Esophagus (tissue), 2 donors: ENCODE measurements around the gene MED27. TPM values are rescaled to one million over a fixed set of nuclear protein-coding genes. Genes with fewer than 3 reads are reported as not detected.

Experiments
- H3K27ac ChIP-seq, 2 donors: one replicate each; pipeline ENCODE4 v1.5.1; 2013; ENCODE audit warnings: low read depth in 2 of 2, mild to moderate bottlenecking in 2 of 2, inconsistent platforms in 1 of 2, low read length in 1 of 2, moderate library complexity in 1 of 2
- H3K27me3 ChIP-seq, 2 donors: one replicate each; pipeline ENCODE4 v1.6.1; 2013; ENCODE audit warnings: low read length in 2 of 2, control low read depth in 1 of 2, mild to moderate bottlenecking in 1 of 2; ENCODE audit not compliant: insufficient read depth in 2 of 2, control insufficient read depth in 1 of 2
- H3K36me3 ChIP-seq, 2 donors: one replicate each; pipeline ENCODE4 v1.6.1; 2013; ENCODE audit warnings: low read length in 1 of 2; ENCODE audit not compliant: control insufficient read depth in 2 of 2, insufficient read depth in 2 of 2
- H3K4me1 ChIP-seq, 2 donors: one replicate each; pipeline ENCODE4 v1.6.1; 2013; ENCODE audit warnings: low read length in 1 of 2; ENCODE audit not compliant: control insufficient read depth in 2 of 2, insufficient read depth in 2 of 2
- H3K4me3 ChIP-seq, 2 donors: one replicate each; pipeline ENCODE4 v1.5.1; 2013; ENCODE audit warnings: low read length in 2 of 2, mild to moderate bottlenecking in 2 of 2, low read depth in 1 of 2, moderate library complexity in 1 of 2
- H3K9me3 ChIP-seq, 2 donors: one replicate each; pipeline ENCODE4 v1.6.1; 2013; ENCODE audit warnings: mild to moderate bottlenecking in 2 of 2, low read depth in 1 of 2, low read length in 1 of 2, moderate library complexity in 1 of 2; ENCODE audit not compliant: control insufficient read depth in 2 of 2, insufficient read depth in 1 of 2
- WGBS, 2 donors: extraction: QIAGEN DNeasy Blood & Tissue Kit; methylation state at CpG; one replicate each; pipeline ENCODE4 v1.1.7; 2013; 5-methylcytosine and 5-hydroxymethylcytosine counted together
- polyA plus RNA-seq, 2 donors: library from polyadenylated mRNA; stranded (reverse); fragments of 200-250 nt; gene quantifications; one replicate each; pipeline ENCODE4 v1.2.3, GENCODE V29; 2013
- donor health status: healthy with polysubstance abuse.
- donor health status: Bipolar disorder and iron deficiency.

The MED27 gene
- polyA plus RNA-seq, 2 donors: 6.1 to 19.2 TPM

GRCh38 chr9:131837316-131837715 is 242.4 kb downstream of the MED27 start:
- Histone ChIP-seq H3K27me3 (peaks cover 0 to 4% of the 10 kb centered on the region in 2 donors), H3K36me3 (no peaks in the 10 kb centered on the region), H3K27ac (no peak overlapping the region), H3K4me1 (peaks cover 0 to 5% of the 10 kb centered on the region in 2 donors), H3K4me3 (no peak overlapping the region), H3K9me3 (peaks cover 8 to 22% of the 10 kb centered on the region in 2 donors)
- WGBS, 2 donors: 47 to 69% methylated on average over 10 of the region's 10 CpGs

GRCh38 chr9:131836607-131837315 is 242.9 kb downstream of the MED27 start:
- H3K4me3 ChIP-seq: no peak overlapping the region
- no peak overlapping the region for H3K27ac ChIP-seq
- H3K9me3 ChIP-seq: peaks cover 8 to 22% of the 10 kb centered on the region in 2 donors
- H3K4me1 ChIP-seq: peaks cover 0 to 5% of the 10 kb centered on the region in 2 donors
- WGBS, 2 donors: 83 to 88% methylated on average over 17 of the region's 17 CpGs
- peaks cover 0 to 4% of the 10 kb centered on the region in 2 donors for H3K27me3 ChIP-seq
- H3K36me3 ChIP-seq: no peaks in the 10 kb centered on the region

GRCh38 chr9:131836021-131836420 is 243.6 kb downstream of the MED27 start:
- 81 to 88% methylated on average over 18 of the region's 18 CpGs for WGBS, 2 donors
- H3K9me3 ChIP-seq: peaks cover 8 to 24% of the 10 kb centered on the region in 2 donors
- peaks cover 0 to 4% of the 10 kb centered on the region in 2 donors for H3K27me3 ChIP-seq
- no peak overlapping the region for H3K27ac ChIP-seq
- no peaks in the 10 kb centered on the region for H3K36me3 ChIP-seq
- H3K4me3 ChIP-seq: no peak overlapping the region
- peaks cover 0 to 5% of the 10 kb centered on the region in 2 donors for H3K4me1 ChIP-seq

- no peak overlapping the region for H3K4me3 ChIP-seq
- peaks cover 0 to 4% of the 10 kb centered on the region in 2 donors for H3K27me3 ChIP-seq
- no peak overlapping the region for H3K27ac ChIP-seq
Measured at GRCh38 chr9:131835151-131835910, 244.3 kb downstream of the MED27 start.

GRCh38 chr9:131834721-131835120 is 244.9 kb downstream of the MED27 start:
- no peak overlapping the region for H3K27ac ChIP-seq
- H3K27me3 ChIP-seq: peaks cover 0 to 4% of the 10 kb centered on the region in 2 donors
- no peak overlapping the region for H3K4me3 ChIP-seq
- WGBS, 2 donors: 36 to 42% methylated on average over 15 of the region's 15 CpGs
- peaks cover 8 to 24% of the 10 kb centered on the region in 2 donors for H3K9me3 ChIP-seq
- no peaks in the 10 kb centered on the region for H3K36me3 ChIP-seq
- H3K4me1 ChIP-seq: peaks cover 0 to 5% of the 10 kb centered on the region in 2 donors

More at GRCh38 chr9:131835151-131835910, 244.3 kb downstream of the MED27 start:
- WGBS, 2 donors: 31 to 44% methylated on average over 30 of the region's 30 CpGs
- Histone ChIP-seq H3K36me3 (no peaks in the 10 kb centered on the region), H3K4me1 (peaks cover 0 to 5% of the 10 kb centered on the region in 2 donors), H3K9me3 (peaks cover 8 to 24% of the 10 kb centered on the region in 2 donors)

- Histone ChIP-seq H3K27me3 (peaks cover 0 to 4% of the 10 kb centered on the region in 2 donors), H3K27ac (no peak overlapping the region), H3K4me1 (peaks cover 0 to 5% of the 10 kb centered on the region in 2 donors), H3K9me3 (peaks cover 8 to 24% of the 10 kb centered on the region in 2 donors), H3K36me3 (no peaks in the 10 kb centered on the region), H3K4me3 (no peak overlapping the region)
- WGBS, 2 donors: 92% methylated on average over 2 of the region's 2 CpGs
Measured at GRCh38 chr9:131833906-131834305, 245.8 kb downstream of the MED27 start.

GRCh38 chr9:131833083-131833482 is 246.6 kb downstream of the MED27 start:
- WGBS, 2 donors: 61 to 66% methylated on average over 4 of the region's 4 CpGs
- no peak overlapping the region for H3K4me3 ChIP-seq
- no peak overlapping the region for H3K27ac ChIP-seq
- H3K36me3 ChIP-seq: no peaks in the 10 kb centered on the region
- peaks cover 0 to 5% of the 10 kb centered on the region in 2 donors for H3K4me1 ChIP-seq
- H3K27me3 ChIP-seq: peaks cover 0 to 4% of the 10 kb centered on the region in 2 donors
- H3K9me3 ChIP-seq: peaks cover 8 to 24% of the 10 kb centered on the region in 2 donors

- Histone ChIP-seq H3K9me3 (peaks cover 8 to 24% of the 10 kb centered on the region in 2 donors), H3K4me1 (peaks cover 0 to 5% of the 10 kb centered on the region in 2 donors), H3K27me3 (peaks cover 0 to 4% of the 10 kb centered on the region in 2 donors), H3K27ac (no peak overlapping the region), H3K4me3 (no peak overlapping the region), H3K36me3 (no peaks in the 10 kb centered on the region)
- 85 to 87% methylated on average over 24 of the region's 24 CpGs for WGBS, 2 donors
Measured at GRCh38 chr9:131831380-131832165, 248.1 kb downstream of the MED27 start.

GRCh38 chr9:131827821-131828369 is 251.8 kb downstream of the MED27 start:
- Histone ChIP-seq H3K9me3 (peaks cover 0 to 2% of the 10 kb centered on the region in 2 donors), H3K27me3 (no peaks in the 10 kb centered on the region), H3K4me1 (no peaks in the 10 kb centered on the region), H3K27ac (no peak overlapping the region), H3K36me3 (no peaks in the 10 kb centered on the region), H3K4me3 (no peak overlapping the region)
- WGBS, 2 donors: 78 to 81% methylated on average over 21 of the region's 21 CpGs
